Fibroblast of skin of scalp (primary cell): ENCODE data around the gene ZNF516.

Experiments
- DNase-seq: peaks from one replicate; pipeline ENCODE4 v3.0.0-alpha.2; 2013

The ZNF516 gene

DNA sequence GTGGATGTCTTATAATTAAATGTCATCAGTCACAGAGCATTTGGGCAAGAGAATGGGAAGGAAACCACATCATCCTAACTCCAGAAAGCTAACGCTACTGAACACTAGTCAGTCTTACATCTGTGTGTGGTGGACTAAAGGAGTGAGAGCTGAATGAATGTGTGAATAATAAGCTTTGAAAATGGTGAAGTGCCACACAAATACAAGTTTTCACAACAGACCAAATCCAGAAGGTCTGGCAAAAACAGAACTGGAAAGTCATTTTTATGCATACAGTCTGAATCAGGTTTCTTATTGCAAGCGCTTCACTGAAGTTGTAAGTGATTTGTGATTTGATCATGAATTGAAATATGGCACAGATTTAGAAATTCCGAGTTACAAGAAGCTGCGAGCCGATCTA lies 175.7 kb downstream of the ZNF516 start:
- DNase-seq: no peak

DNA sequence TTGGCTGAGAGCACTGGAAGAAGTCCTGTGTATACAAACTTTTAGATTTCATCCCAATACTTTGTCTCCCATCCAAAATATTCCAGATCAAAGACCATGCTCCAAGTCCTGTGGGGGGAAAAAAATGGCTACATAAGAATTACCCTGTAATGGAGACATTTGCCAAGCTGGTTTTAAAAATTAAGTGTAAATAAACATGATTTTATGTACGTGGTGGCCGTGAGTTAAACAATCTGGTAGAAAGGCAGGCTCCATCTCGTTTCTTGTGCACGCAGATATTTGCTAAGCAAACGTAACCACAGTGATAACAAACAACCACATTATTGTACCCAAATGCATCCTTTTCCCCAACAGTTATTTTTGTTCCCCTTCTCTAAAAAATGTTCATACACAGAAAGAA lies 176.4 kb downstream of the ZNF516 start:
- DNase-seq: no peak

DNA sequence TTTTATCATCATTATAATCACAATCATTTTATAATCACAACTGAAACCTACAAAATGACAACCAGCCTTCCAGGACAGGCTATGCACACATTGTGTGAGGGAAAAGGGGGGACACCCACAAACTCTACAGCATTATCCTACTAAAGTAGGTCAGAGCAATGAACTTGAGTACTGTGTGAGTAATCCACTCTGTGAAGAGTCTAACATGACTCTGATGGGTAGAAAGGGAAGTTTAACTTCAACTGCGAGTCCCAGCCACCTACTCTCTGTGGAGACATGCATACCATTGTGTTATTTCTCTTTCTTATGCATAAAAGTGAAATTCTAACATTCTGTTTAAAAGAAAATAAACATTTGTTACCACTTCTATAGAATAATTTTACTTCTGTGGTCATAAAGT lies 177.9 kb downstream of the ZNF516 start:
- DNase-seq: no peak

DNA sequence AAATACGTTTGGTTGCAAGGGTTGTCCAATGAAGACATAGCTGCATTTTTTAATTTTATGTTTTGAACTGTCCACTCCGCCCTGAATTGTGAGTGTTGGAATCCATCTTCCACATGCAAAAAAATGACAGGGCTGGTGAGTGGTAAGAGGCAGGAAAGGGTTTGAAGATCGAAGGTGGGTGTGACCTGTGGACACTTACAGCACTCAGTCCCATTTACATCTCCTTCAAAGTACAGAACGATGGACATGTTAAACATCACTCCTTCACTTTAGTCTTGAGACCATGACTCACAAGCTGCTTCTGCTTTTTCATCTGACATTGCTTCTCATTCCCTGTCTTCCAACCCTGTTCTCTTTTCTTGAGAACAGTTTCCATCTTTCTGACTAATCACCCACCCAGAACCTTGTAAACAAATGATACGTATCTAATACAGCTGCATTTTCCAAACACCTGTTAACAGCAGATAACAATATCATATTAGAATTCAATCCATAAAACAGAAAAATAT lies 179.3 kb downstream of the ZNF516 start:
- DNase-seq: no peak

DNA sequence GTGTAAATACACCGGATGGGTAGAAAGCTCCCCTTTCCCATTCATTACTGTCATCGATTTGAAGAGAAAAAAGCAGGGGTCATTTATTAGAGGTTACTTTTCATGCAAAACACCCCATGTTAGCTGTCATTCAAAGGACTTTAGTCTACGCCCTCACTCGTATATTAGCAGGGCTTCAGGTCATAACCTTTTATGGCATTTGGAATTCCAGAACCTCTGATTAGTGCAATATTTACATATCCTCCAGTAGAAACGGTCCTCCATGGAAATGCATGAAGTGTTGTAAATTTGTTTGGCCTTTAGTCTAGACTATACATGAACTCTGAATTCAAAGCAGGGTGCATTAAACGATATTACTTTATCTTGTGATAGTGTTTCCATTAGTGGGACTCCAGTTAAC lies 180.5 kb downstream of the ZNF516 start:
- DNase-seq: no peak

DNA sequence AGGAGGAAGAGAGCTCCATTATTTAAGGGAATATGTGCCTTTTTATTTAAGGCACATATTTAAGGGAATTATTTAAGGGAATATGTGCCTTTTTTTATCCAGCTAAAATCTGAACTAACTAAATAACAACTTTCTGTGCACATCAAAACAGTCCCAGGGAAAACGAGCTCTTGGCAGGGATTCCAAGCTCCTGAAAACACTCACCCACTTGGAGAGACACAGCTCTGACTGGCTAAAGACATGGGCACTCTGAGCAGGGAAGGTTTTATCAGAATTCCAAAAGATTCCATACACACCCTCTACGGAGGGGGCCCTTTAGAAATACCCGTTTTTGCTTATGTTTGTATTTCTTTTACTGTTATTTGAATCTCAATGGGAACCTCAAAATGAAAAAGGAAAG lies 181.0 kb downstream of the ZNF516 start:
- DNase-seq: no peak
